HL-60/S4 treated with retinoic acid at 250 ng/mL for 4 days and 3 days (cell line): ENCODE data around the gene UGT1A6.

Source experiments
- in situ Hi-C: fragments of 300-500 bp; cut with MboI; formaldehyde crosslinking; loops from 2 replicates; pipeline ENCODE4 v1.7.0; 2022; ENCODE audit warnings: low sequenced_read_pairs

Gene UGT1A6

DNA sequence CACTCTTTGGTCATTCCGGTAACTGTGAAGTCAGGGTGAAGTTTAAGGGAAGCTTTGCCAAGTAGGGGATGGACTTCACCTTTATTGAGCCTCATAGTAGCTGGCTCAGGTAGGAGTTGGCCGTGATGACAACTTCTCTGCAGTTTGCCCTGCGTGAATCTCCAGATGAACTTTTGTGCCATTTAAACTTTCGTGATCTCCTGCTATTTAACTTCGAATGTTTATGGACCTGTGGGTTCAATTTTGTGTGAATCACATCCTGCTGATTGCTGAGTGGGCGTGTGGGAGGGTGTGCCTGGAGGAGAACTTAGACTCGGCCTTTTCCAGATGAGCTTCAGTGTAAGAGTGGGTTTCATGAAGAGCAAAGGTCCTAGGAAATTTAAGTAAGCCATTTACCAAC is 71.6 kb downstream of the UGT1A6 start:
- in situ Hi-C loops: no loop called here

- in situ Hi-C loops: no loop called here
These were observed 72.1 kb downstream of the UGT1A6 start for GRCh38 chr2:233764761-233765160.

DNA sequence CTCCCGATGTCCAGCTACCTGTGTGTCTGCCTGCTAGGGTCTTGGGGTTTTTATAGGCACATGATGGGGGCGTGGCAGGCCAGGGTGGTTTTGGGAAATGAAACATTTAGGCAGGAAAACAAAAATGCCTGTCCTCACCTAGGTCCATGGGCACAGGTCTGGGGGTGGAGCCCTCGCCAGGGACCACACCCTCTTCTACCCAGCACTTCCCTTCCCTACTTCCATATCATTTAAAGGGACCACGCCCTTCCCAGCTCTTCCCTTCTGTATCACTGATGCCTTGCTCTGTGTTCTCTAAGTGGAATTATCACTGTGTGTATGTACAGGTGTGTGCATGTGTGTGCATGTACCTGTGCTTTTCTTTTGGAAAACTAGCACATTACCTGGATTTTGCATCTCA is 73.7 kb downstream of the UGT1A6 start:
- in situ Hi-C loops: no loop called here

GRCh38 chr2:233768076-233768475 is 75.4 kb downstream of the UGT1A6 start:
- in situ Hi-C loops: no loop called here

DNA sequence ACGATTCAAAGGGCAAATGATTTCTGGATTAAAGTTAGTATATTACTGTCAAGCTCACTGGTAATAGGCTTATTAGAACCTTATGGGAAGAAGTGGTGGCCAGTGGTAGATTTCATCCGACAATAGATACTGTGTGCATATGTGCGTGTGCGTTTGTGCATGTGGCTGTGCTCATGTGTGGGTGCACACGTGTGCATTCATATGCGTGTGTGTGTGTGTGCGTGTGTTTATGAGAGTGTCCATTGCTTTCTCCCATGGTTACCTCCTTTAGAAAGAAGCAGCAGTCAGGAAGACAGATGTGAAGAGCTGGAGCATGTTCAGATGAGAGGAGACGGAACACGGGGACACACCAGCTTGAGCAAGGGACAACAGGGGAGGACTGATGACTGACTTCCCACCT is 76.6 kb downstream of the UGT1A6 start:
- in situ Hi-C loops: no loop called here

DNA sequence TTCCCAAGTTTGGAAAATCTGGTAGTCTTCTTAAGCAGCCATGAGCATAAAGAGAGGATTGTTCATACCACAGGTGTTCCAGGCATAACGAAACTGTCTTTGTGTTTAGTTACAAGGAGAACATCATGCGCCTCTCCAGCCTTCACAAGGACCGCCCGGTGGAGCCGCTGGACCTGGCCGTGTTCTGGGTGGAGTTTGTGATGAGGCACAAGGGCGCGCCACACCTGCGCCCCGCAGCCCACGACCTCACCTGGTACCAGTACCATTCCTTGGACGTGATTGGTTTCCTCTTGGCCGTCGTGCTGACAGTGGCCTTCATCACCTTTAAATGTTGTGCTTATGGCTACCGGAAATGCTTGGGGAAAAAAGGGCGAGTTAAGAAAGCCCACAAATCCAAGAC is 79.5 kb downstream of the UGT1A6 start:
- in situ Hi-C loops: no loop called here

DNA sequence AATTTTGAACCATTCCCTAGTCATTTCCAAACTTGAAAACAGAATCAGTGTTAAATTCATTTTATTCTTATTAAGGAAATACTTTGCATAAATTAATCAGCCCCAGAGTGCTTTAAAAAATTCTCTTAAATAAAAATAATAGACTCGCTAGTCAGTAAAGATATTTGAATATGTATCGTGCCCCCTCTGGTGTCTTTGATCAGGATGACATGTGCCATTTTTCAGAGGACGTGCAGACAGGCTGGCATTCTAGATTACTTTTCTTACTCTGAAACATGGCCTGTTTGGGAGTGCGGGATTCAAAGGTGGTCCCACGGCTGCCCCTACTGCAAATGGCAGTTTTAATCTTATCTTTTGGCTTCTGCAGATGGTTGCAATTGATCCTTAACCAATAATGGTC is 79.9 kb downstream of the UGT1A6 start:
- in situ Hi-C loops: no loop called here

DNA sequence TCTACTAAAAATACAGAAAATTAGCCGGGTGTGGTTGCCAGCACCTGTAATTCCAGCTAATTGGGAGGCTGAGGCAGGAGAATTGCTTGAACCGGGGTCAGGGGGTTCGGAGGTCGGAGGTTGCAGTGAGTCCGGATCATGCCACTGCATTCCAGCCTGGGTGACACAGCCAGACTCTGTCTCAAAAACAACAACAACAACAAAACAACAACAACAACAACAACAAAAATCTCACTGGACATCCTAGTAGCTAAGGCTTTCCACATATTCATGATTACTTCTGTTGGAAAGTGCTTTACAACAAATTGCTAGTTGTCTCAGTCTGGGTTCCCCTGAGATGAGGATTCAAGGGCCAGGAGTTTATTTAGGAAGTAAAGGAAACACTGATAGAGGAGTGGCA is 81.2 kb downstream of the UGT1A6 start:
- in situ Hi-C loops: no loop called here

GRCh38 chr2:233775414-233775813 is 82.7 kb downstream of the UGT1A6 start:
- in situ Hi-C loops: no loop called here

GRCh38 chr2:233778030-233778429 is 85.3 kb downstream of the UGT1A6 start, which contains the start of gene MROH2A:
TSS of gene MROH2A (plus strand) at chr2:233778330. CDS start at chr2:233779359, 1,029 bp downstream.
- in situ Hi-C loops: no loop called here

GRCh38 chr2:233779722-233780121 is 87.0 kb downstream of the UGT1A6 start:
- in situ Hi-C loops: no loop called here

- in situ Hi-C loops: no loop called here
These were observed 88.1 kb downstream of the UGT1A6 start for GRCh38 chr2:233780771-233781170.

GRCh38 chr2:233789554-233789953 is 96.9 kb downstream of the UGT1A6 start:
- in situ Hi-C loops: no loop called here

DNA sequence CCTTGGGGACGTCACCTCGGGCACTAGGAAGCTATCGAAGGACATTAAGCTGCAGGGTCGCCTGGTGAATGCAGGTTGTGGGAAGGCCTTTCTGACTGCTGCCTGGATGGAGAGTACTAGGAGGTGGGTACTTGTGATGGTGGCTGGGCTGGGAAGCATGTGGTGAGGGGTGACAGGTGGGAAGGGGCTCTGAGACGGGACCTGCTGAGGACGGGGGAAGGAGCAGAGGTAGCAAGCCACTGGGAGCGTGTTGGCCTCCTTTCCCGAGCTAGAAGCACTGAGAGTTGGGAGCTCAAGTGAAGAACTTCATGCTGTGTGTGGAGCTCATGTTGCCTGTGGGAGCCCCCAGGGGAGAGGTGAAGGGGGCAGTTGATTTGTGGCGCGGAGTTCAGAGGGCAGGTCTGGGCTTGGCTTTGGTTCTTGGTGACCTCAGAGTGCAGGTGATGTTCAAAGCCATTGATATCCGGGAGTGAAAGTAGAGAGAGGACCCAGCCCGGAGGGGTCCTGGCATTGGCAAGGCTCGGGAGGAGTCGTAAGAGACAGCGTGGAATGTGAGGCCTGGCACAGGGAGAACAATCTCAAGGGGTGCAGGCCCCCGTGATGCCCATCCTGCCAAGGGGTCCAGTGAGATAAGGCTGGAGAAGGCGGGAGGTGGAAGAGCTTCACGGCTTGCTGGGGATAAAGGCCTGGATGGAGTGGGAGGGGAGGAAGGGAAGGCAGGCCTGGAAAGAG is 98.6 kb downstream of the UGT1A6 start:
- in situ Hi-C loops: no loop called here

- in situ Hi-C loops: no loop called here
These were observed 99.2 kb downstream of the UGT1A6 start for GRCh38 chr2:233791883-233792329.

- in situ Hi-C loops: no loop called here
These were observed 100.0 kb downstream of the UGT1A6 start for GRCh38 chr2:233792720-233793119.

GRCh38 chr2:233793465-233794127 is 100.9 kb downstream of the UGT1A6 start:
- in situ Hi-C loops: no loop called here

GRCh38 chr2:233794128-233794658 is 101.5 kb downstream of the UGT1A6 start:
- in situ Hi-C loops: no loop called here

DNA sequence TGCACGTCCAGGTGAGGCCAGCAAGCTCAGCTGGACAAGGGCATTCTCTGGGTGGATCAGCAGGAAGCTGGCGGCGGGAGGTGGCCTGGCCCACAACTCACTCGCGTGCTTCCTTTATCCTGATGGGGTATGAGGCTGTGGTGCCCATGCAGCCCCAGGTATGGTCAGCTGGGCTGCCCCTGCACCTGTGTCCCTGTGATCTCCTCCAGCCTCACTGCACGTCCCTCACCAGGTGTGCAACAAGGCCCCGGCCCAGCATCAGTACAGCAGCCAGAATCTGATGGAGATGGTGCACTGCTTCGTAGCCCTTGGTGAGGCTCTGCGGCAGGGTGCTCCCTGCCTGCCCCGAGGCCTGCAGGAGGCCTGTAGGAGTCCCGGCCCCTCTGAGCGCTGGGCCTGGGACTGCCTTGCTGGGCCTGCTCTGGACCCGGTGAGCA is 103.1 kb downstream of the UGT1A6 start:
- in situ Hi-C loops: no loop called here

- in situ Hi-C loops: no loop called here
These were observed 103.6 kb downstream of the UGT1A6 start for GRCh38 chr2:233796254-233796653.

GRCh38 chr2:233798335-233799086 is 105.8 kb downstream of the UGT1A6 start:
- in situ Hi-C loops: no loop called here
